ENCODE data around the gene MFSD2A.

The MFSD2A gene

GRCh38 chr1:40014812-40015594 lies 60.1 kb downstream of the MFSD2A start:
- Histone ChIP-seq H3K4me1 (no peaks in the 10 kb centered on the region), H3K27me3 (ENCODE audit: low read depth) (no peaks in the 10 kb centered on the region), H3K9me3 (no peaks in the 10 kb centered on the region), H3K4me3 (no peak overlapping the region), H3K36me3 (replicated peaks) (no peaks in the 10 kb centered on the region)
- in situ Hi-C loops (cut with MboI; ENCODE audit: low sequenced_read_pairs), result no loop called here
- no peak for DNase-seq (ENCODE audit: low spot score in 2 of 2)

DNA sequence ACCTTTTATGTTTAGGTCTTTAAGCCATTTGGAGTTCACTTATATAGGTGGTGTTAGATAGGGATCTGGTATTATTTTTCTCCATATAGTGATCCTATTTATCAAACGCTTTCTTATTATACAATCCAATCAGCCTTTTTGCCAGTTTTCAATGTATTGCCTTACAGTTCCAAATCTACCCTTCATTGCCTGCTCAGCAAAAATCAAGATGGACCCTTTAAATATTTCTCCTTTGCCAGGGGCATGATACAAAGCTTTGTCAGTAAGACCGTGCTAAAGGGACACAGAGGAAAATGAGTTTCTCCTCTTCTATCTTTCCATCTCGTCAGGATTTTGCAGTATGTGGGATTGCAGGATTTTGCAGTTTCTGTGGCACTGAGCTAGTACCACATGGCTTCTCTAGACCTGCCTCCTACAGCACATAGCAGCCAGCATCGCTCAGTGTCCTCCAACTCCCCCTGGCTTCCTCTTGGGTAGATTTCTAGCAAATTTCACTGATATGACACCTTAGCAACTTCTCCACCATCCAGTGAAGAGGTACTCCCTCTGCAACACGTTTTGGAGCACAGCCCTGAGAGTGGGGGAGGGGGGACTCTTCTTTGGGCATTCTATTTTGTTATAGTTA lies 63.1 kb downstream of the MFSD2A start:
- no peaks in the 10 kb centered on the region for H3K4me1 ChIP-seq
- H3K9me3 ChIP-seq, result 0 out of 2 replicates have a peak, but pooled peaks cover 1% of the 10 kb centered on the region
- no peaks in the 10 kb centered on the region for H3K36me3 ChIP-seq (replicated peaks)
- no peaks in the 10 kb centered on the region for H3K27me3 ChIP-seq (ENCODE audit: low read depth)
- DNase-seq (ENCODE audit: low spot score in 2 of 2), result no peak
- in situ Hi-C loops (cut with MboI; ENCODE audit: low sequenced_read_pairs), result no loop called here
- no peak overlapping the region for H3K4me3 ChIP-seq
